D341Med (cell line): Measurements from ENCODE around the gene PAX3.
A peak's percentile ranks its signal among the peaks of the same experiment; 100 is the strongest.

Source experiments
- DNase-seq: peaks from one replicate; pipeline ENCODE4 v3.0.0; 2012; ENCODE audit warnings: low spot score

Gene PAX3

GRCh38 chr2:222298311-222299150 is at the start of gene PAX3:
PAX3 (minus strand) TSS chr2:222298998; CDS start chr2:222298615, 383 bp downstream.
- no peak for DNase-seq

- no peak for DNase-seq
Observed at GRCh38 chr2:222341331-222341730, 42.5 kb upstream of the PAX3 start.

GRCh38 chr2:222338374-222338773 is 39.6 kb upstream of the PAX3 start:
- DNase-seq = no peak

- DNase-seq = no peak
Observed at GRCh38 chr2:222336931-222337330, 38.1 kb upstream of the PAX3 start.

- no peak for DNase-seq
Observed at GRCh38 chr2:222336442-222336841, 37.6 kb upstream of the PAX3 start.

GRCh38 chr2:222334914-222335313 is 36.1 kb upstream of the PAX3 start:
- DNase-seq = no peak

GRCh38 chr2:222333397-222333796 is 34.6 kb upstream of the PAX3 start:
- DNase-seq = no peak

GRCh38 chr2:222332116-222332515 is 33.3 kb upstream of the PAX3 start:
- no peak for DNase-seq

GRCh38 chr2:222330910-222331309 is 32.1 kb upstream of the PAX3 start:
- no peak for DNase-seq

GRCh38 chr2:222322236-222322635 is 23.4 kb upstream of the PAX3 start:
- no peak for DNase-seq

GRCh38 chr2:222320436-222321395 is 21.9 kb upstream of the PAX3 start:
- DNase-seq = no peak

- DNase-seq = peak; percentile 76
Observed at GRCh38 chr2:222319586-222320435, 21.0 kb upstream of the PAX3 start.

GRCh38 chr2:222318712-222319585 is 20.2 kb upstream of the PAX3 start:
- peak; percentile 81 for DNase-seq

GRCh38 chr2:222318026-222318711 is 19.4 kb upstream of the PAX3 start:
- DNase-seq = peak; percentile 87

GRCh38 chr2:222315443-222316121 is 16.8 kb upstream of the PAX3 start:
- no peak for DNase-seq

- no peak for DNase-seq
Observed at GRCh38 chr2:222313816-222314215, 15.0 kb upstream of the PAX3 start.

GRCh38 chr2:222311978-222312738 is 13.4 kb upstream of the PAX3 start:
- no peak for DNase-seq

GRCh38 chr2:222311319-222311977 is 12.7 kb upstream of the PAX3 start:
- DNase-seq = no peak
